ENCODE data around the gene ACR.

Gene ACR

DNA sequence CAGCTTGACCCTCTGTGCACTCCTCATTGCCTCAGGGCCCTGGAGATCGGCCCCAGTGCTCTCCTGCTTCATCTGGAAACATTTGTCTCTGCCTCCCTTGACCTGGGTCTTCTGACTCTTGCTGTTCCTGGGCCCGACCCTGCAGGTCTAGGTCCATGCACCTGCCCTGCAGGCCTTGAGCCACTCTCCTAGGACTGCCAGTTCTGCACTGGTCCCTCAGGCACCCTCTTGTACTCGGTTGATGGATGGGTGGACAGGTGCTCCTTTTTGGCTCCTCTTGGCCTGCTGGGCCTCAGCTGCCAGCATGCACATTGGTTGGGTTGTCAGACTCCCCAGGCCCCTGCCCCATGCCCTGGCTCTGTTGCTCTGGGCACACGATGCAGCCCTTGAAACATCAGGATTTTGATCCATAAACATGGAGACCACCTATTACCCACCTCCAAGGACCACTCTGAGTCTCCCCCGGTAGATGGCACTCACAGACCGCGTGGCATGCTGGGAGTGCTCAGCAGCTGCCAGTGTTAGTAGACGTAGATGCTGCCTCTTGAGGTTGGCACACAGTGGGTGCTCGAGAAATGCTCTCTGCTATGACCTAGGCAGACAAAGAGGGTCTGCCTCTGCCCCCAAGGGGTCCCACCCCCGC, 20.2 kb upstream of the ACR start:
- DNase-seq (ENCODE audit: low read depth, low spot score): no peak

DNA sequence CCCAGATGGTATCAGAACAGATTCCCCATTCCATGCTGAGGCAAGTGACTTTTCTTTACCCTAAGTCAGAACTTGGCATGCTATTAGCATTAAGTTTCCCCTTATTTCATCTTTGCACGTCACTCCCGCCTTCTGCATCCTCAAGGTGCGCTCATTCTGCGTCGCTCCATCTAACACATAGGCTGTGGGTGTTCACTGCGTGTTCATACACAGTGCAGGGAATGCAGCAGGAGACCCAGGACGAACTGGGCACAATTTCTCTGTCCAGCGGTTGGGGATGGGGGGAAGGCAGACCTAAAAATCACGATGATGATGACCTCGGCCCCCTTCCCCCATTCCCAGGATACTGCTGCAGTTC, 19.7 kb upstream of the ACR start:
- no peak for DNase-seq (ENCODE audit: low read depth, low spot score)

DNA sequence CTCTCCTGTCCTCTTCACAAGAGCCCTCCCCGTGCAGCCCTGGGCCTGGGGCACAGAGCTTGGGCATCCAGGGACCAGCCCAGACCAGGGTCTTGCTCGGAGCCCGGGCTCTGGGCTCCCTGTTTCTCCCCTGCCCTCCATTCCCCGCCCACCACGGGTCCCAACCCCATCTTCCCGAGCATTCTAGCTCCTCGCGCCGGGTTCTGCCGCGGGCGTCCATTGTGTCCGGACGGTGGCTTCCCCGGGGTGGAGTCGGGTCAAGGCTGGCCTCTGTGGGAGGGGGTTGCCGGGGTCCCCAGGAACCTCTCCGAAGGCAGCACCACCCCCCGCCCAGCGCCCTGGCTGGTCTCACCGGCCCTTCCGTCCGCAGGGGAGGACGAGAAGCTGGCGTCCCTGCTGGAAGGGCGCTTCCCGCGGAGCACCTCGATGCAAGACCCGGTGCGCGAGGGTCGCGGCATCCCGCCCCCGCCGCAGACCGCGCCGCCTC, 18.1 kb upstream of the ACR start:
- no peak for DNase-seq (ENCODE audit: low read depth, low spot score)

DNA sequence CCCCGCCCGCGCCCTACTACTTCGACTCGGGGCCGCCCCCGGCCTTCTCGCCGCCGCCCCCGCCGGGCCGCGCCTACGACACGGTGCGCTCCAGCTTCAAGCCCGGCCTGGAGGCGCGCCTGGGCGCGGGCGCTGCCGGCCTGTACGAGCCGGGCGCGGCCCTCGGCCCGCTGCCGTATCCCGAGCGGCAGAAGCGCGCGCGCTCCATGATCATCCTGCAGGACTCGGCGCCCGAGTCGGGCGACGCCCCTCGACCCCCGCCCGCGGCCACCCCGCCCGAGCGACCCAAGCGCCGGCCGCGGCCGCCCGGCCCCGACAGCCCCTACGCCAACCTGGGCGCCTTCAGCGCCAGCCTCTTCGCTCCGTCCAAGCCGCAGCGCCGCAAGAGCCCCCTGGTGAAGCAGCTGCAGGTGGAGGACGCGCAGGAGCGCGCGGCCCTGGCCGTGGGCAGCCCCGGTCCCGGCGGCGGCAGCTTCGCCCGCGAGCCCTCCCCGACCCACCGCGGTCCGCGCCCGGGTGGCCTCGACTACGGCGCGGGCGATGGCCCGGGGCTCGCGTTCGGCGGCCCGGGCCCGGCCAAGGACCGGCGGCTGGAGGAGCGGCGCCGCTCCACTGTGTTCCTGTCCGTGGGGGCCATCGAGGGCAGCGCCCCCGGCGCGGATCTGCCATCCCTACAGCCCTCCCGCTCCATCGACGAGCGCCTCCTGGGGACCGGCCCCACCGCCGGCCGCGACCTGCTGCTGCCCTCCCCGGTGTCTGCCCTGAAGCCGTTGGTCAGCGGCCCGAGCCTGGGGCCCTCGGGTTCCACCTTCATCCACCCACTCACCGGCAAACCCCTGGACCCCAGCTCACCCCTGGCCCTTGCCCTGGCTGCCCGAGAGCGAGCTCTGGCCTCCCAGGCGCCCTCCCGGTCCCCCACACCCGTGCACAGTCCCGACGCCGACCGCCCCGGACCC, 17.4 kb upstream of the ACR start:
- DNase-seq (ENCODE audit: low read depth, low spot score): no peak

DNA sequence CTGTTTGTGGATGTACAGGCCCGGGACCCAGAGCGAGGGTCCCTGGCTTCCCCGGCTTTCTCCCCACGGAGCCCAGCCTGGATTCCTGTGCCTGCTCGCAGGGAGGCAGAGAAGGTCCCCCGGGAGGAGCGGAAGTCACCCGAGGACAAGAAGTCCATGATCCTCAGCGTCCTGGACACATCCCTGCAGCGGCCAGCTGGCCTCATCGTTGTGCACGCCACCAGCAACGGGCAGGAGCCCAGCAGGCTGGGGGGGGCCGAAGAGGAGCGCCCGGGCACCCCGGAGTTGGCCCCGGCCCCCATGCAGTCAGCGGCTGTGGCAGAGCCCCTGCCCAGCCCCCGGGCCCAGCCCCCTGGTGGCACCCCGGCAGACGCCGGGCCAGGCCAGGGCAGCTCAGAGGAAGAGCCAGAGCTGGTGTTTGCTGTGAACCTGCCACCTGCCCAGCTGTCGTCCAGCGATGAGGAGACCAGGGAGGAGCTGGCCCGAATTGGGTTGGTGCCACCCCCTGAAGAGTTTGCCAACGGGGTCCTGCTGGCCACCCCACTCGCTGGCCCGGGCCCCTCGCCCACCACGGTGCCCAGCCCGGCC, 16.7 kb upstream of the ACR start:
- no peak for DNase-seq (ENCODE audit: low read depth, low spot score)

DNA sequence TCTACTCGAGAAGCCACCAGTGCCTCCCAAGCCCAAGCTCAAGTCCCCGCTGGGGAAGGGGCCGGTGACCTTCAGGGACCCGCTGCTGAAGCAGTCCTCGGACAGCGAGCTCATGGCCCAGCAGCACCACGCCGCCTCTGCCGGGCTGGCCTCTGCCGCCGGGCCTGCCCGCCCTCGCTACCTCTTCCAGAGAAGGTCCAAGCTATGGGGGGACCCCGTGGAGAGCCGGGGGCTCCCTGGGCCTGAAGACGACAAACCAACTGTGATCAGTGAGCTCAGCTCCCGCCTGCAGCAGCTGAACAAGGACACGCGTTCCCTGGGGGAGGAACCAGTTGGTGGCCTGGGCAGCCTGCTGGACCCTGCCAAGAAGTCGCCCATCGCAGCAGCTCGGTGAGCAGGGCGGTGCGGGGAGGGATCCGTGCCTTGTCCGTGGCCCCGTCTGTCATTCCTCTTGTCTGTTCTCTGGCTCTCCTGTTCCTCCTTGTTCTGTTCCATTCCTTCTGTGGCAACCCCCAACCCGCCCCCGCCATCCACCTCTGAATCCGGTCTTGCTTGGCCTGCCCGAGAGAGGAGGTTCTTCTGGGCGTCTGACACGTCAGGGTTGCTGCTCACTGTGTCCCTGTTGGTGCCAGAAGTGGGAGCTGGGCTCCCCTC, 15.8 kb upstream of the ACR start:
- DNase-seq (ENCODE audit: low read depth, low spot score): no peak

DNA sequence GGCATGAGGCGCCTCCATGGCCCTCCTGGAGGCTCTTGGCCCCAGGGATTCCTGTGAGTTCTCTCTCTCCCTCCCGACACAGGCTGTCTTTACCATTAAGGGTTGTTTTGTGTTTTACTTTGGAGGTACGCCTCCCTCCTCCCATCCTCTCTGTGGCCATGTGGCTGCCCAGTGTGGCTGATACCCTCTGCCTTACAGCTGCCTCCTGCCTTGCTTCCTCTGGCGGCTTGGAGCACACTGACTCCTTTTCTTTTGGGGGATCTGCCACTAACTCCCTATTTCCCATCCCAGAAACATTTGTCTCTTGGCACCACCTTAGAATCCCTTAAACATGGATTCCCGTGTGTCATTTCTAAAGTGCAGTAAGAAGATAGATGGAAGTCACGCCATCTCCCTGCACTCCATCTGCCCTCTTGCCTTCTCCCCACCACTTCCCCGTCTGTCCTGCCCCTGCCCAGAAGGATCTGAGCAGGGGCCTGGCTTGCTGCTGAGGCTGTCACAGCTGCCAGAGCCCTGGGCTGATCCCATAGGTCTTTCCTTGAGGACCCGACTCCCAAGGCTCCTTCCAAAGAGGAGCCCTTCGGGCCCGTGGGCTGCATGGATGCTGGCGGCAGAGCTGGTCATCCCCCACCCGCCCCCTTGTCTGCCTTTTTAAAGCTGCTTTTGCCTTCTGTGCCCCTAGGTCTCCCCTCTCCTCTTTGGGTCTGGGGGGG, 15.1 kb upstream of the ACR start:
- no peak for DNase-seq (ENCODE audit: low read depth, low spot score)

DNA sequence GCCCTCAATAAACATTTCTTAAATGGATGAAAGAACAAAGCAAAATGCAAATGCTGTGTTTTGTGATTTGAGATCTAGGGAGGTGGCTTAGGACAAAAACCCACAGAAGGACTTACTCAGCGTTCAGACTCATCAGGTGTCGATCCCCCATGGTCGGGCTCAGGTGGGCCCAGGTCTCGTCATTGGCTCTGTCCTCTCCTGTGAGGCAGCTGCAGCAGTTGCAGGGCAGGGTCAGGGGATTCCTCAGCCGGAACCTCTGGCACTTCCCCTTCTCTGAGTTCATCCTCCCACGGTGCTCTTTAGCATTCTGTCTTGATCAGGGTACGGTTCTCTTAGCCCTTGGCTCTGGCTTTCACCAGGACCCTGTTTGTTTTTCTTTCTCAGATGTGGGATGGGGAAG, 14.0 kb upstream of the ACR start:
- DNase-seq (ENCODE audit: low read depth, low spot score): no peak

DNA sequence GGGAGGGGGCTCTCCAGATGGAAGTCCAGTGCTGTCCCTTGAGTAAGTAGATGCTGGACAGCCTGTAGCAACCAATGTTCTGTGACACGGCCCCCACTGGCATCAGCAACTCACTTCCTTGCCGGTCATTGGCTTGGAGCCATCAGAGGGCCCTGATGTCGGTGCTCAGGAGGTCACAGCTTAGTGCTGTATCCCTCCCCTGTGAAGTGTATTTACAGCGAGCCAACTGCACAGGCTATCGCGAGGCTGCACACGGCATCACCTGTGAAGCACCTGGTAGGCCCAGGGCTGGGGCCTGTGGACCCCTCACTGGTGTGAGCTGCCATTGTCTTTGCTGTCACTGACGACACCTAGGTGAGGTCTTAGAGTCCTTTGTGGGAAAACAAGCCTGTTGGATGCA, 13.4 kb upstream of the ACR start:
- no peak for DNase-seq (ENCODE audit: low read depth, low spot score)

DNA sequence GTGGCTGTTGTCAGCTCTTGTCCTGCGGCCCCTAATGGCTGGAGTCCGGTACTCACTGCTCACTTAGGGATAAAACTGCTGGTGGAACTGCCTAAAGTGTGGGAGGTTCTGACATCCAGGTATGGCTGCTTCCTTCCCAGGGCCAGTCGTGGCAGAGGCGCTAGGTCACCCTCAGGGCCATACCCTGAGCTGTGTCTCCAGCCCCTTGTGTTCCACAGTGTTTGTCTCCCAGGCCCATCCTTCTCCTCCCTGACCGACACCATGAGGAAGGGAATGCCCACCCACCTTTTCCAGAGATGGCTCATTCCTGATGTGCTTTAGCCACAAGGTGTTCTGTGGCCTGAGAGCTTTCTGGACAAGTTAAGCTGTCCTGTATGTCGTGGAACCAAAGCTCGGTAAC, 12.4 kb upstream of the ACR start:
- DNase-seq (ENCODE audit: low read depth, low spot score): no peak

DNA sequence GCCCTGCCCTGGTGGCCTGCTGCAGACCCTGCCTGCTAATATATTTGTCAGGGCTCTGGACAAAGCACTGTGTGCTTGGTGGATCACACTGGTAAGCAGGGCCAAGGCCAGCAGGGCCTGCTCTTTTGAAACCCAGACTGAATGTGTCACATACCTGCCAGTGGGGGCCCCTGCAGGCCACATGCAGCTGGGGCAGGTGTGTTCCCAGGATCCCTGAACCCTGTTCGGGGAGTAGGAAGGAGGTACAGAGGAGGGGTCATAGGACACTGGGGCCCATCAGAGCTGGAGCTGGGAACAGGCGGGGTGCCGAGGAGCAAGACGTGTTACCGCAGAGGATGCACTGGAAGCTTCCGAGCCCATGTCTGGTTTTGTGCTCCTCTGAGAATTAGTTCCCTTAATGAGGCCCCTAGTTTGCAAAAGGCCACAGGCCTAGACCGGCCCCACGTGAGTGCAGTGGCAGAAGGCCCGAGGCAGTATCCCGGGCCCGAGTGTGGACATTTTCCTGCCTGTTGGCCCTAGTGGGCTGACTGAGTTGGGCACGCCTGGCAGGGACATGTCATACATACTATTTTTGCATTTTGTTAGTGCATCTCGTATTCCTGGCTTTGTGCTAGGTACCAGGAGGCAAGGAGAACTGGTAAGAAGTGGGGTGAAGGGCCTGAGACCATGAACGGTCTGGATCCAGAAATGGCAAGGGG, 11.2 kb upstream of the ACR start:
- DNase-seq (ENCODE audit: low read depth, low spot score): no peak

DNA sequence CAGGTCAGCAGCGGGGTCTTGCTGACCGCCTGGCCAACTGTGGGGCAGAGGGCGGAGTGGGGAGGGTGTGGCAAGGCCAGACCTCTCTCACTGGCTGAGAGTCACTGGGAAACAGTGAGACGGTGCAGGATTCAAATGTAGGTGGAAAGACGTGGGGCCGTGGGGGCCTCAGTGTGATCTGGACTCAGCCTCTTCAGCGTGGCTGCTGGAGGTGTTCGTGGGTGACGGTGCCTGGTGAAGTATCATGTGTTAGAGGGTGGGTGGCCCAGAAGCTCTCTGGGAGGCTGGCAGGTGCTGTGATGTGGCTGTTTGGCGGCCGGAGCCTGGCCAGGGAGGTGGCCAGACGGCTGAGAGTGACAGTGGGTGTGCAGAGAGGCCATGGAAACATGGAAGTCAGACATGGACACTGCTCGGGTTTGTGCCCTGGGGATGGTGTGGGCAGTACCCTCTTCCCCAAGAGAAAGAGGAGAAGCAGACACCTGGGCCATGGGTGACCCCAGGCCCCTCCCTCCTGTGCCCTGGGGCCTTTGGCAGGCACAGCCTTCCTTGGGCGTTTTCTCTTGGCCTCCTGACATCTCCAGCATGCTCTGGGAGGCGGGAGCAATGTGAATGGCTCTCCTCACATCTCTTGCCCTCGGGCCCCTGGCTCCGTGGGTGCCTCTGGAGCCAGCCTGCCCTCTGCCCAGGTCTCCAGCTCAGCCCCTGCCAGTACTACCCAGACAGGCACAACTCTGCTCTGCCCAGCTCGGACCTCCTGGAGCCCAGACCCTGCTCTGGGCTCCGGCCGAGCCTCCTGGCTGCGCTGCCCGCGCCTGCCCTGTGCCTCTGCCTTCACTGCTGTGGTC, 10.1 kb upstream of the ACR start:
- DNase-seq (ENCODE audit: low read depth, low spot score): no peak

DNA sequence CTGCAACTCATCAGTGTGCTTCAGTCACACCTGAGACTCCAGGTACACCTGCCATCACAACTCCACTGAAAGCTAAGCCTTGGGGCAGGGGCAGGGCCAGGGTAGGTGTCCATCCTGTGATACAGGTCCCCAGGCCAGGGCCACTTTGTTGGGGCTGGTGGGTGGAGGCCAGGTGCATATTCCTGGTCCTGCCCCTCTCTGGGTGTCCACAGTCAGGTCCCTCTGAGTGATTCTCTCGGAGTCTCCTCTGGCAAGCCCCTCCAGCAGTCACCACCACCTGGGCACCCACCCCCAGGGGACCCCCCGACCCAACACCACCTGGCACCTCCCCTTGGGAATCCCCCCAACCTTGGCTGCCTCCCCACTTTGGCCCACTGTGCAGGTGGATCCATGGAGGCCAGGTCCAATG, 9.5 kb upstream of the ACR start:
- no peak for DNase-seq (ENCODE audit: low read depth, low spot score)

DNA sequence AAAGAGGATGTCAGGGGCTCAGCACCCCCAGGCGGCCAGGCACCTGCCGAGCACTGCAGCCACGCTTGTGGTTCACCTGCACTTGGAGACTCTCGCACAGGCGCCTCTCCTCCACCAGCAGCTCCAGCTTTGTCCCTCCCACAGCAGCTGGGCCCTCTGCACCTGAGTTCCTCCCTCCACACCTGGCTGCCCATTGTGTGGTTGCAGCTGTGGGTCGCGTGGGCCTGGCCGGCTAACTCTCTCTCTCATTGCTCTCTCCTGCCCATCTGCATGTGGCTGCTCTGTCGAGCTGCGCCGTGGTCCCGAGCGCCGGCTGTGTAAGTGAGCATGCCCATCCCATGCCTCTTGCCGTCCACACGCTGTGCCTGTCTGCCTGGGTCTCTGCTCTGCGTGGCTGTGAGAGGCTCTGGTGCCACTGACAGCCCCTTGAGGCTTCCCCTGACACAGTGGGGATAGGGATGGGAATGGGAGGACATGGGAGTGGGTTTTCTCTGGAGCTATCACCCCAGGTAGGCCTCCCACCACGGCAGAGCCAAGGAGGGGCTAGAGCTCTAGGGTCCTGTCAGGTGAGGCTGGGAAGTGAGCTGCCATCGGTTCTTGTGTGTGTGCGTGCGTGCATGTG, 8.5 kb upstream of the ACR start:
- DNase-seq (ENCODE audit: low read depth, low spot score): no peak

DNA sequence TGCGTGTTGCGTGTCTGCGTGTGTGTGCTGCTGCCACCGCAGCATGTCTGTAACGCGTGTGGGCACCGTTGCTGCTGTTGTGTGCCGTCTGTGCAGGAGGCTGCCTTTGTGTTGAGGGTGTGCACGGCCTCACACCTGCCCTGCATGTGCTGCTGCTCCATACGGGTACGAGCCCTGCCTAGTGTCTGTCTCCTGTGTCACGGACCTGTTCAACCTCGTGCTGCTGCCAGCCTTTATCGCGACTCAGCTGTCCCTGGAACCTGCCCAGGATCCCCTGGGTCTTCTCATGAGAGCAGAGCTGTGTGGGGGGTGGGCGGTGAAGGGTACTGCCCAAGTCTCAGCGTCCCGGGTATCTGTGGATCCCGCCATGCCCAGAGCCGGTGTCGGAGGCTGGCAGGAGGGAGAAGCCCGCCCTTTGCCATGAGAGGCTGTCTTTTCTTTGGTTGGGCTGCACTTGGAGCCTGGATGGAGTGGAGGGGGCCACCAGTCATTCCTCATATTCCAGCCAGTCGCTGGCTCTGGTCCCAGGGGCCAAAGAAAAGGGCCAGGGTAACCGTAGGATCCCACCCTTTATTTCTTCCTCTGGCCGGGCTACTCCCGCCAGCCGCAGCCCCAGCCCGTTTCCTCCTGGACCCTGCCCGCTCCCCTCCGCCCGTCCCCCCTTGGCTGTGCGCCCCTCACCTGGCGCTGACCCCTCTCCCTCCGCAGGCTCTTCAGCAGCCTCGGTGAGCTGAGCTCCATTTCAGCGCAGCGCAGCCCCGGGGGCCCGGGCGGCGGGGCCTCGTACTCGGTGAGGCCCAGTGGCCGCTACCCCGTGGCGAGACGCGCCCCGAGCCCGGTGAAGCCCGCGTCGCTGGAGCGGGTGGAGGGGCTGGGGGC, 7.8 kb upstream of the ACR start:
- no peak for DNase-seq (ENCODE audit: low read depth, low spot score)

DNA sequence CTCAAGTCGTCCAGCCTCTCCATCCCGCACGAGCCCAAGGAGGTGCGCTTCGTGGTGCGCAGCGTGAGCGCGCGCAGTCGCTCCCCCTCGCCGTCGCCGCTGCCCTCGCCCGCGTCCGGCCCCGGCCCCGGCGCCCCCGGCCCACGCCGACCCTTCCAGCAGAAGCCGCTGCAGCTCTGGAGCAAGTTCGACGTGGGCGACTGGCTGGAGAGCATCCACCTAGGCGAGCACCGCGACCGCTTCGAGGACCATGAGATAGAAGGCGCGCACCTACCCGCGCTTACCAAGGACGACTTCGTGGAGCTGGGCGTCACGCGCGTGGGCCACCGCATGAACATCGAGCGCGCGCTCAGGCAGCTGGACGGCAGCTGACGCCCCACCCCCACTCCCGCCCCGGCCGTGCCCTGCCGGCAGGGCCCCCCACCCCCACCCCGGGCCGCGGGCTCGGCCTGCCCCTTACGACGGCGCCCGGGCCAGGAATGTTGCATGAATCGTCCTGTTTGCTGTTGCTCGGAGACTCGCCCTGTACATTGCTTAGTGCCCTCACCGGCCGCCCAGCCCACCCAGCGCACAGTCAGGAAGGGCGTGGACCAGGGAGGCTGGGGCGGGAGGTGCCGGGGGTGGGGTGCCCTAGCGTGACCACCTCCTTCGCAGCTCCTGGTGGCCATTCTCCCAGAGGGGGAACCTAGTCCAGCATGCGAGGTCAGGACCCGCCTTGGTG, 6.9 kb upstream of the ACR start:
- DNase-seq (ENCODE audit: low read depth, low spot score): no peak

DNA sequence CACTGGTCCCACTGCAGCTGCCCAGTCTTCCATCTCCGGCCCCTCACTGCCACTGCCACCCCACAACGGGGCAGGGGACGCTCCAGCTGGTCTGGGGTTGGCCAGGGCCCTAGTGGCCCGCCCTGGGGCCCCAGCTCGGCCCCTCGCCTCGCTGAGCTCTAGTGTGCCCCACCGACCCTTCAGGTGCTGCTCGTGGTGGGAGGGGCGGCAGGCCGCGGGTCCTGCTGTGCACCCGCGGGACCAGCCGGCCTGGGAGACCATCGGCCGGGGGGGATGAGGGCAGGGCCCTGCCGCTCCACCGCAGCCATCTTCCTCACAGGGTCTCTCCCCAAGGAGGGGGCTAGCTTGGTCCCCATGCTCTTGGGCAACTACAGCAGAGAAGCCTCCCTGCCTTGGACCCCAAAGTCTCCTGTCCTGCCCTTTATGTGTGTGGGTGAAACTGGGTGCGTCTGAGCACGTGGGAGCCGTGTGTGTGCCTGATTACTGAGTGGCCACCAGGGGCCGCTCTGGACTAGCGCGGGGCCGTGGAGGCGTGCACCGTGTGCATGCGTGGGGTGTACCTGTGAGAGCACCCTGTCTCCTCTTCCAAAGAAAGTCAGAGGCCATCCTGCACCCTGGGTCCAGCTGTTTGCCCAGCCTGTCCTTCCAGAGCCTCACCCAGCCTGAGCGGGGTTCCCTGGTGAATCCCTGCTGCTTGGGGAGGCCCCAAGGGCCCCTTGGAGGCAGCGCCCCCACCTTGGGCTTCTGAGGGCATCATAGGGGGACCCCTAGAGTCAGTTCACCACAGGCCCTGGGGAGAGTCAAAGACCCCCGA, 6.0 kb upstream of the ACR start:
- no peak for DNase-seq (ENCODE audit: low read depth, low spot score)

Data from iPS DF 19.7 (cell line).